Liver (tissue), 9 donors: ENCODE results near the gene SPAST. TPM values are rescaled to one million over a fixed set of nuclear protein-coding genes. Genes with fewer than 3 reads are reported as not detected.
"Not testable (repeated sequence)": the region's sequence is repeated elsewhere in the genome, so short reads cannot be mapped to it uniquely, and the experiment has no call there.

Experiments
- DNase-seq: peaks from one replicate; pipeline ENCODE4 v3.0.0-alpha.2; 2017; ENCODE audit warnings: low spot score
- H3K27ac ChIP-seq, 2 donors: one replicate each; pipeline ENCODE4 v1.7.0; 2013; ENCODE audit warnings: inconsistent platforms in 2 of 2, low read length in 2 of 2, control low read depth in 1 of 2, low read depth in 1 of 2, mild to moderate bottlenecking in 1 of 2
- H3K27me3 ChIP-seq, 4 donors: one replicate each; pipeline versions ENCODE4 v1.6.1 to v1.7.0; 2013; ENCODE audit warnings: low read length in 3 of 4, inconsistent platforms in 1 of 4, mild to moderate bottlenecking in 1 of 4, moderate library complexity in 1 of 4; ENCODE audit not compliant: control insufficient read depth in 4 of 4, insufficient read depth in 4 of 4
- H3K36me3 ChIP-seq, 4 donors: one replicate each; pipeline versions ENCODE4 v1.6.1 to v1.7.0; 2013; ENCODE audit warnings: low read length in 3 of 4, mild to moderate bottlenecking in 3 of 4, low read depth in 1 of 4, moderate library complexity in 1 of 4; ENCODE audit not compliant: control insufficient read depth in 4 of 4, insufficient read depth in 3 of 4
- H3K4me1 ChIP-seq, 4 donors: one replicate each; pipeline versions ENCODE4 v1.6.1 to v1.7.0; 2013; ENCODE audit warnings: low read length in 3 of 4, mild to moderate bottlenecking in 3 of 4, moderate library complexity in 1 of 4; ENCODE audit not compliant: control insufficient read depth in 4 of 4, insufficient read depth in 4 of 4
- H3K4me3 ChIP-seq, 3 donors: one replicate each; pipeline versions ENCODE4 v1.6.1 to v1.7.0; 2013; ENCODE audit warnings: low read length in 3 of 3, control low read depth in 1 of 3, low read depth in 1 of 3, mild to moderate bottlenecking in 1 of 3
- H3K9ac ChIP-seq, 2 donors: one replicate each; pipeline ENCODE4 v1.7.0; 2013; ENCODE audit warnings: low read length in 2 of 2, mild to moderate bottlenecking in 2 of 2, moderate library complexity in 2 of 2, control low read depth in 1 of 2, low read depth in 1 of 2
- H3K9me3 ChIP-seq, 4 donors: one replicate each; pipeline versions ENCODE4 v1.6.1 to v1.7.0; 2013; ENCODE audit warnings: low read length in 3 of 4; ENCODE audit not compliant: control insufficient read depth in 4 of 4
- EGR1 ChIP-seq, 2 donors: IDR thresholded peaks; 2 replicates each; pipeline ENCODE4 v1.6.1; 2016 to 2018; ENCODE audit warnings: antibody characterized with exemption in 2 of 2, low read depth in 2 of 2
- FOXA1 ChIP-seq: IDR thresholded peaks from 2 replicates; pipeline ENCODE4 v1.6.1; 2016; ENCODE audit warnings: antibody characterized with exemption
- FOXA2 ChIP-seq: IDR thresholded peaks from 2 replicates; pipeline ENCODE4 v1.6.1; 2016; ENCODE audit warnings: antibody characterized with exemption
- GABPA ChIP-seq, 2 donors: IDR thresholded peaks in 1 of 2; conservative IDR thresholded peaks in 1 of 2; 2 replicates each; pipeline ENCODE4 v1.6.1; 2016; ENCODE audit warnings: antibody characterized with exemption in 2 of 2, mild to moderate bottlenecking in 1 of 2, moderate library complexity in 1 of 2
- HNF4A ChIP-seq, 2 donors: conservative IDR thresholded peaks; 2 replicates each; pipeline ENCODE4 v1.6.1; 2016; ENCODE audit warnings: antibody characterized with exemption in 2 of 2, mild to moderate bottlenecking in 2 of 2
- HNF4G ChIP-seq: IDR thresholded peaks from 2 replicates; pipeline ENCODE4 v1.6.1; 2016; ENCODE audit warnings: antibody characterized with exemption
- JUND ChIP-seq, 2 donors: IDR thresholded peaks; 2 replicates each; pipeline ENCODE4 v1.6.1; 2016; ENCODE audit warnings: antibody characterized with exemption in 2 of 2
- NR2F2 ChIP-seq: IDR thresholded peaks from 2 replicates; pipeline ENCODE4 v1.6.1; 2016; ENCODE audit warnings: antibody characterized with exemption
- RAD21 ChIP-seq, 2 donors: IDR thresholded peaks; 2 replicates each; pipeline ENCODE4 v1.6.1; 2016; ENCODE audit warnings: antibody characterized with exemption in 2 of 2, mild to moderate bottlenecking in 2 of 2
- RXRA ChIP-seq, 2 donors: IDR thresholded peaks; 2 replicates each; pipeline ENCODE4 v1.6.1; 2017 to 2018; ENCODE audit warnings: antibody characterized with exemption in 2 of 2, mild to moderate bottlenecking in 1 of 2
- SP1 ChIP-seq: IDR thresholded peaks from 2 replicates; pipeline ENCODE4 v1.6.1; 2018; ENCODE audit warnings: antibody characterized with exemption, mild to moderate bottlenecking
- TAF1 ChIP-seq: conservative IDR thresholded peaks from 2 replicates; pipeline ENCODE4 v1.6.1; 2016; ENCODE audit warnings: antibody characterized with exemption, mild to moderate bottlenecking
- WGBS: extraction: QIAGEN DNeasy Blood & Tissue Kit; methylation state at CpG from one replicate; pipeline ENCODE4 v1.1.7; 2013; 5-methylcytosine and 5-hydroxymethylcytosine counted together
- polyA plus RNA-seq, 2 donors: library from polyadenylated mRNA; stranded (reverse) in 1 of 2; unstranded in 1 of 2; fragments of 200-250 nt in 1 of 2; fragments of >200 nt in 1 of 2; fragmentation: Nextera tagmentation in 1 of 2; extraction: Ambion mirVana in 1 of 2; gene quantifications; one replicate each; pipeline versions ENCODE4 v1.2.1 to v1.2.3, GENCODE V29; 2013 to 2015
- total RNA-seq, 2 donors: library from RNA; depleted of rRNA; stranded (reverse); fragments of >200 nt; gene quantifications; one replicate each; pipeline ENCODE4 v1.2.3, GENCODE V29; 2014
- TF ChIP-seq, protein P1 (sequence below): IDR thresholded peaks from 2 replicates; pipeline ENCODE4 v1.6.1; 2016; ENCODE audit warnings: antibody characterized with exemption
- TF ChIP-seq, protein P2 (sequence below): IDR thresholded peaks from 2 replicates; pipeline ENCODE4 v1.6.1; 2016; ENCODE audit warnings: antibody characterized with exemption
- TF ChIP-seq, protein P3 (sequence below): IDR thresholded peaks from 2 replicates; pipeline ENCODE4 v1.6.1; 2016; ENCODE audit warnings: antibody characterized with exemption
- TF ChIP-seq, protein P4 (sequence below): IDR thresholded peaks from 2 replicates; pipeline ENCODE4 v1.6.1; 2016; ENCODE audit warnings: antibody characterized with exemption, mild to moderate bottlenecking
- donor health status: healthy.
- donor health status: healthy.
- donor health status: healthy.
- donor health status: healthy.
- donor health status: healthy.

Gene SPAST
- total and polyA plus RNA-seq, 4 donors, result 3.2 to 16.8 (median 7.7) TPM

- Histone ChIP-seq H3K4me3 (no peak overlapping the region), H3K9ac (no peak overlapping the region), H3K36me3 (peaks cover 0 to 5% (median 1%) of the 10 kb centered on the region in 4 donors), H3K27ac (no peak overlapping the region), H3K27me3 (no peaks in the 10 kb centered on the region), H3K4me1 (peaks cover 0 to 2% (median under 1%) of the 10 kb centered on the region in 4 donors), H3K9me3 (no peaks in the 10 kb centered on the region)
- no peak for DNase-seq
- TF ChIP-seq GABPA (IDR thresholded peaks at IDR 0.05 in 1 of 2, conservative IDR thresholded peaks at IDR 0.05 in 1 of 2) (no peak), RAD21 (IDR thresholded peaks at IDR 0.05) (no peak), HNF4G (no peak), RXRA (IDR thresholded peaks at IDR 0.05) (no peak), FOXA2 (no peak), EGR1 (IDR thresholded peaks at IDR 0.05; ENCODE audit: low read depth in 2 of 2) (no peak), HNF4A (conservative IDR thresholded peaks at IDR 0.05) (no peak), NR2F2 (no peak)
- TF ChIP-seq, protein P1, sequence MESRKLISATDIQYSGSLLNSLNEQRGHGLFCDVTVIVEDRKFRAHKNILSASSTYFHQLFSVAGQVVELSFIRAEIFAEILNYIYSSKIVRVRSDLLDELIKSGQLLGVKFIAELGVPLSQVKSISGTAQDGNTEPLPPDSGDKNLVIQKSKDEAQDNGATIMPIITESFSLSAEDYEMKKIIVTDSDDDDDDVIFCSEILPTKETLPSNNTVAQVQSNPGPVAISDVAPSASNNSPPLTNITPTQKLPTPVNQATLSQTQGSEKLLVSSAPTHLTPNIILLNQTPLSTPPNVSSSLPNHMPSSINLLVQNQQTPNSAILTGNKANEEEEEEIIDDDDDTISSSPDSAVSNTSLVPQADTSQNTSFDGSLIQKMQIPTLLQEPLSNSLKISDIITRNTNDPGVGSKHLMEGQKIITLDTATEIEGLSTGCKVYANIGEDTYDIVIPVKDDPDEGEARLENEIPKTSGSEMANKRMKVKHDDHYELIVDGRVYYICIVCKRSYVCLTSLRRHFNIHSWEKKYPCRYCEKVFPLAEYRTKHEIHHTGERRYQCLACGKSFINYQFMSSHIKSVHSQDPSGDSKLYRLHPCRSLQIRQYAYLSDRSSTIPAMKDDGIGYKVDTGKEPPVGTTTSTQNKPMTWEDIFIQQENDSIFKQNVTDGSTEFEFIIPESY, result no peak
- TF ChIP-seq, protein P2, sequence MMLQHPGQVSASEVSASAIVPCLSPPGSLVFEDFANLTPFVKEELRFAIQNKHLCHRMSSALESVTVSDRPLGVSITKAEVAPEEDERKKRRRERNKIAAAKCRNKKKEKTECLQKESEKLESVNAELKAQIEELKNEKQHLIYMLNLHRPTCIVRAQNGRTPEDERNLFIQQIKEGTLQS, result no peak
- WGBS, result 92% methylated on average over 2 of the region's 2 CpGs
Observed at GRCh38 chr2:32159678-32160077, 96.3 kb downstream of the SPAST start.

DNA sequence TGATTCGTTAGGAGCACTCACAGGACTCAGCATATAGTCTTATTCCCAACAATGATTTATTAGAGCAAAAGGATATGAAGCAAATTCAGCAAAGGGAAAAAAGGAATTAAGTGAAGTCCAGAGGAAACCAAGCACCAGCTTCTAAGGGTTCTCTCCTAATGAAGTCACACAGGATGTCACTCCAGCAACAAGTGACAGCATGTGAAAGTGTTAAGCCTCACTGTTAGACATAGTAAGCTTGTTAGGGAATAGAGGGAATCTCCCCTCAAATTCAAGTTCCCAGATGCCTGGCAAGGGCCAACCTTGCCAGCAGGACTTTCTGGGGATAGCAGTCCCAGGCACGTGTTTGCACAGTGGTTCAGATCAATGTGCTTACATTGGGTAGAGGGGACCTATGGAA, 97.9 kb downstream of the SPAST start:
- Histone ChIP-seq H3K4me1 (peaks cover under 1 to 5% (median 2%) of the 10 kb centered on the region in 4 donors), H3K27me3 (no peaks in the 10 kb centered on the region), H3K36me3 (no peaks in the 10 kb centered on the region), H3K27ac (no peak overlapping the region), H3K4me3 (no peak overlapping the region), H3K9ac (no peak overlapping the region), H3K9me3 (no peaks in the 10 kb centered on the region)
- DNase-seq, result no peak
- WGBS, result 67% methylated on average over 2 of the region's 2 CpGs
- TF ChIP-seq RAD21 (IDR thresholded peaks at IDR 0.05) (no peak), EGR1 (IDR thresholded peaks at IDR 0.05; ENCODE audit: low read depth in 2 of 2) (no peak), TAF1 (no peak), NR2F2 (no peak), JUND (IDR thresholded peaks at IDR 0.05) (no peak), FOXA2 (no peak), HNF4A (conservative IDR thresholded peaks at IDR 0.05) (no peak), FOXA1 (no peak), SP1 (no peak)
- TF ChIP-seq, protein P2, result no peak
- TF ChIP-seq, protein P3, sequence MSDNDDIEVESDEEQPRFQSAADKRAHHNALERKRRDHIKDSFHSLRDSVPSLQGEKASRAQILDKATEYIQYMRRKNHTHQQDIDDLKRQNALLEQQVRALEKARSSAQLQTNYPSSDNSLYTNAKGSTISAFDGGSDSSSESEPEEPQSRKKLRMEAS, result no peak
- TF ChIP-seq, protein P1, result no peak
- TF ChIP-seq, protein P4, sequence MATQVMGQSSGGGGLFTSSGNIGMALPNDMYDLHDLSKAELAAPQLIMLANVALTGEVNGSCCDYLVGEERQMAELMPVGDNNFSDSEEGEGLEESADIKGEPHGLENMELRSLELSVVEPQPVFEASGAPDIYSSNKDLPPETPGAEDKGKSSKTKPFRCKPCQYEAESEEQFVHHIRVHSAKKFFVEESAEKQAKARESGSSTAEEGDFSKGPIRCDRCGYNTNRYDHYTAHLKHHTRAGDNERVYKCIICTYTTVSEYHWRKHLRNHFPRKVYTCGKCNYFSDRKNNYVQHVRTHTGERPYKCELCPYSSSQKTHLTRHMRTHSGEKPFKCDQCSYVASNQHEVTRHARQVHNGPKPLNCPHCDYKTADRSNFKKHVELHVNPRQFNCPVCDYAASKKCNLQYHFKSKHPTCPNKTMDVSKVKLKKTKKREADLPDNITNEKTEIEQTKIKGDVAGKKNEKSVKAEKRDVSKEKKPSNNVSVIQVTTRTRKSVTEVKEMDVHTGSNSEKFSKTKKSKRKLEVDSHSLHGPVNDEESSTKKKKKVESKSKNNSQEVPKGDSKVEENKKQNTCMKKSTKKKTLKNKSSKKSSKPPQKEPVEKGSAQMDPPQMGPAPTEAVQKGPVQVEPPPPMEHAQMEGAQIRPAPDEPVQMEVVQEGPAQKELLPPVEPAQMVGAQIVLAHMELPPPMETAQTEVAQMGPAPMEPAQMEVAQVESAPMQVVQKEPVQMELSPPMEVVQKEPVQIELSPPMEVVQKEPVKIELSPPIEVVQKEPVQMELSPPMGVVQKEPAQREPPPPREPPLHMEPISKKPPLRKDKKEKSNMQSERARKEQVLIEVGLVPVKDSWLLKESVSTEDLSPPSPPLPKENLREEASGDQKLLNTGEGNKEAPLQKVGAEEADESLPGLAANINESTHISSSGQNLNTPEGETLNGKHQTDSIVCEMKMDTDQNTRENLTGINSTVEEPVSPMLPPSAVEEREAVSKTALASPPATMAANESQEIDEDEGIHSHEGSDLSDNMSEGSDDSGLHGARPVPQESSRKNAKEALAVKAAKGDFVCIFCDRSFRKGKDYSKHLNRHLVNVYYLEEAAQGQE, result no peak

DNA sequence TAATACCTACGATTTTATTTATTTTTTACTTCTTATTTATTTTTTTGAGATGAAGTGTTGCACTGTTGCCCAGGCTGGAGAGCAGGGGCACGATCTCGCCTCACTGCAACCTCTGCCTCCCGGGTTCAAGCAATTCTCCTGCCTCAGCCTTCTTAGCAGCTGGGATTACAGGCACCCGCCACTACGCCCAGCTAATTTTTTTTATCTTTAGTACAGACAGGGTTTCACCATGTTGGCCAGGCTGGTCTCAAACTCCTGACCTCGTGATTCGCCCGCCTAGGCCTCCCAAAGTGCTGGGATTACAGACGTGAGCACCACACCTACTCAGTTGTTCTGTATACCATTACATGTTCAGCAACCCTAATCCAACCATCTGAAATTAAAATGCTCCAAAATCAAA, 100.9 kb downstream of the SPAST start:
- H3K9ac ChIP-seq, H3K27me3 ChIP-seq, H3K9me3 ChIP-seq, H3K4me3 ChIP-seq, H3K36me3 ChIP-seq, DNase-seq, H3K27ac ChIP-seq: not testable (repeated sequence)
- peaks cover 3 to 12% (median 8%) of the 10 kb centered on the region in 4 donors for H3K4me1 ChIP-seq
- WGBS, result 93% methylated on average over 10 of the region's 10 CpGs

DNA sequence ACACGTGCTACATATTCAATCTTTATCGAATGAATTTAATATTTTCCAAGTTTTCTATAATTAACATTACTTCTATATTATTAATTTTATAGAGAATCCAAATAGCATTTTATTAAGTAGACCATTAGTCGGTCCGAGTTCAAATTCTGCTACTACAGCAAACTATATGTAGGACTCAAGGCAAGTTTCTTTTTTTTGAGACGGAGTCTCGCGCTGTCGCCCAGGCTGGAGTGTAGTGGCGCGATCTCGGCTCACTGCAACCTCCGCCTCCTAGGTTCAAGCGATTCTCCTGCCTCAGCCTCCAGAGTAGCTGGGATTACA, 101.6 kb downstream of the SPAST start:
- H3K27ac ChIP-seq, result peak overlapping the region; percentile 90 to 95
- peak overlapping the region; percentile 83 to 94 (median 90) for H3K4me3 ChIP-seq
- DNase-seq, H3K9me3 ChIP-seq, H3K27me3 ChIP-seq, H3K36me3 ChIP-seq: not testable (repeated sequence)
- peak overlapping the region; percentile 91 to 94 for H3K9ac ChIP-seq
- 11% methylated on average over 13 of the region's 13 CpGs for WGBS
- H3K4me1 ChIP-seq, result peaks cover 3 to 12% (median 8%) of the 10 kb centered on the region in 4 donors
